SK-N-SH (cell line): ENCODE data around the gene WDR75. TPM values are rescaled to one million over a fixed set of nuclear protein-coding genes. Genes with fewer than 3 reads are reported as not detected.
A peak's percentile ranks its signal among the peaks of the same experiment; 100 is the strongest.

Experiments used
- CTCF ChIA-PET: fragments of 300-600, 350-600 bp; formaldehyde crosslinking; extraction: SDS; loops from one replicate; lab custom pipeline; 2021; lab: Yijun Ruan, JAX
- POLR2A ChIA-PET: fragments of 350-600 bp; sonication (Branson Sonifier 250); formaldehyde crosslinking; extraction: SDS; loops from one replicate; lab custom pipeline; 2020; ENCODE audit warnings: antibody characterized with exemption, inconsistent platforms; lab: Yijun Ruan, JAX
- DNase-seq: peaks from one replicate; pipeline ENCODE4 v3.0.0; 2012
- H2AFZ ChIP-seq: fragments of 200-600 bp; sonication (generic); 2 replicates; pipeline ENCODE4 v1.8.1; 2016; ENCODE audit warnings: antibody characterized with exemption, mild to moderate bottlenecking, low read depth
- H3F3A ChIP-seq: fragments of 200-600 bp; sonication (generic); replicated peaks from 2 replicates; pipeline ENCODE3; 2016; ENCODE audit warnings: antibody characterized with exemption, mild to moderate bottlenecking; ENCODE audit not compliant: insufficient read depth
- H3K27ac ChIP-seq, 2 experiments: fragments of 200-500 bp in 1 of 2; fragments of 200-600 bp in 1 of 2; sonication (Bioruptor generic) in 1 of 2; sonication (generic), shearing (Covaris generic) in 1 of 2; 2 replicates each; pipeline versions ENCODE4 v1.5.1 to v1.6.1; 2014 to 2016; ENCODE audit warnings: low read depth in 2 of 2, inconsistent platforms in 1 of 2, low read length in 1 of 2, mild to moderate bottlenecking in 1 of 2, mixed read lengths in 1 of 2
- H3K27me3 ChIP-seq: fragments of 200-600 bp; sonication (generic), shearing (Covaris generic); 2 replicates; pipeline ENCODE4 v1.6.1; 2016; ENCODE audit warnings: mixed run types; ENCODE audit not compliant: insufficient read depth
- H3K36me3 ChIP-seq, 2 experiments: fragments of 200-500 bp in 1 of 2; fragments of 200-600 bp in 1 of 2; sonication (Bioruptor generic) in 1 of 2; sonication (generic) in 1 of 2; replicated peaks in 1 of 2; 2 replicates each; pipeline versions ENCODE3 to v1.5.1; 2014 to 2016; ENCODE audit warnings: low read length in 1 of 2, mild to moderate bottlenecking in 1 of 2; ENCODE audit not compliant: insufficient read depth in 2 of 2, control insufficient read depth in 1 of 2
- H3K4me1 ChIP-seq, 2 experiments: fragments of 200-500 bp in 1 of 2; fragments of 200-600 bp in 1 of 2; sonication (Bioruptor generic) in 1 of 2; sonication (generic), shearing (Covaris generic) in 1 of 2; 2 replicates each; pipeline versions ENCODE4 v1.5.1 to v1.6.1; 2014 to 2016; ENCODE audit warnings: low read depth in 1 of 2, low read length in 1 of 2, mixed run types in 1 of 2; ENCODE audit not compliant: insufficient read depth in 2 of 2, control insufficient read depth in 1 of 2
- H3K4me2 ChIP-seq: fragments of 200-600 bp; sonication (generic), shearing (Covaris generic); 2 replicates; pipeline ENCODE4 v1.6.1; 2017; ENCODE audit warnings: mixed run types
- H3K4me3 ChIP-seq, 2 experiments: fragments of 200-500 bp in 1 of 2; fragments of 200-600 bp in 1 of 2; sonication (Bioruptor generic) in 1 of 2; sonication (generic), shearing (Covaris generic) in 1 of 2; 2 replicates each; pipeline versions ENCODE4 v1.5.1 to v1.8.1; 2014 to 2016; ENCODE audit warnings: low read depth in 2 of 2, inconsistent platforms in 1 of 2, low read length in 1 of 2, mild to moderate bottlenecking in 1 of 2, mixed read lengths in 1 of 2, moderate library complexity in 1 of 2
- H3K79me2 ChIP-seq: fragments of 200-600 bp; sonication (generic); 2 replicates; pipeline ENCODE4 v1.8.1; 2017; ENCODE audit warnings: mild to moderate bottlenecking; ENCODE audit not compliant: insufficient read depth
- H3K9ac ChIP-seq: fragments of 200-600 bp; sonication (generic); 2 replicates; pipeline ENCODE4 v1.6.1; 2017; ENCODE audit warnings: mixed run types
- H3K9me2 ChIP-seq: fragments of 200-600 bp; sonication (generic); 2 replicates; pipeline ENCODE4 v1.6.1; 2017; ENCODE audit warnings: mixed run types
- H3K9me3 ChIP-seq: fragments of 200-600 bp; sonication (generic); 2 replicates; pipeline ENCODE4 v1.6.1; 2017; ENCODE audit warnings: mixed run types, mild to moderate bottlenecking, moderate library complexity
- H4K20me1 ChIP-seq: fragments of 200-600 bp; sonication (generic); 2 replicates; pipeline ENCODE4 v1.6.1; 2017; ENCODE audit warnings: mild to moderate bottlenecking, mixed run types; ENCODE audit not compliant: insufficient read depth
- CHD2 ChIP-seq: fragments of 150-350 bp; IDR thresholded peaks from 2 replicates; pipeline ENCODE4 v1.6.1; 2018; ENCODE audit warnings: low read length; ENCODE audit not compliant: partially characterized antibody
- CTCF ChIP-seq: fragments of 200-600 bp; sonication (generic); IDR thresholded peaks from 2 replicates; pipeline ENCODE4 v1.6.1; 2017; ENCODE audit warnings: antibody characterized with exemption, mild to moderate bottlenecking, moderate library complexity
- ELF1 ChIP-seq: IDR thresholded peaks from 2 replicates; pipeline ENCODE4 v1.4.0; 2012
- EP300 ChIP-seq, 2 experiments: IDR thresholded peaks; 2 replicates each; pipeline versions ENCODE4 v1.4.0 to v1.6.1; 2012; ENCODE audit warnings: borderline replicate concordance in 1 of 2, low read depth in 1 of 2, low read length in 1 of 2
- FOSL2 ChIP-seq: IDR thresholded peaks from 2 replicates; pipeline ENCODE4 v1.4.0; 2012; ENCODE audit warnings: low read depth, mild to moderate bottlenecking, moderate library complexity, borderline replicate concordance
- FOXM1 ChIP-seq: IDR thresholded peaks from 2 replicates; pipeline ENCODE4 v1.4.0; 2012; ENCODE audit warnings: low read depth, mild to moderate bottlenecking
- GABPA ChIP-seq: IDR thresholded peaks from 2 replicates; pipeline ENCODE4 v1.4.0; 2012; ENCODE audit warnings: low read depth, mild to moderate bottlenecking
- GATA2 ChIP-seq: sonication (generic); formaldehyde crosslinking; IDR thresholded peaks from 2 replicates; pipeline ENCODE4 v1.5.0; 2020; ENCODE audit warnings: mild to moderate bottlenecking, missing genetic modification reagents
- JUND ChIP-seq: IDR thresholded peaks from 2 replicates; pipeline ENCODE4 v1.4.0; 2012
- MEF2A ChIP-seq: IDR thresholded peaks from 2 replicates; pipeline ENCODE4 v1.4.0; 2012; ENCODE audit warnings: low read depth, borderline replicate concordance
- NFIC ChIP-seq: IDR thresholded peaks from 2 replicates; pipeline ENCODE4 v1.4.0; 2012; ENCODE audit warnings: borderline replicate concordance
- NRF1 ChIP-seq: IDR thresholded peaks from 2 replicates; pipeline ENCODE4 v1.6.1; 2012; ENCODE audit warnings: low read depth, mild to moderate bottlenecking, low read length
- PBX3 ChIP-seq: IDR thresholded peaks from 2 replicates; pipeline ENCODE4; 2012
- POLR2AphosphoS5 ChIP-seq: IDR thresholded peaks from 2 replicates; pipeline ENCODE4 v1.6.1; 2012; ENCODE audit warnings: low read depth, low read length
- RAD21 ChIP-seq: IDR thresholded peaks from 2 replicates; pipeline ENCODE4 v1.6.1; 2012; ENCODE audit warnings: mild to moderate bottlenecking, low read length
- RCOR1 ChIP-seq: fragments of 150-350 bp; IDR thresholded peaks from 2 replicates; pipeline ENCODE4 v1.6.1; 2017; ENCODE audit warnings: antibody characterized with exemption, low read length
- SIN3A ChIP-seq: IDR thresholded peaks from 2 replicates; pipeline ENCODE4 v1.6.1; 2012; ENCODE audit warnings: low read depth, mild to moderate bottlenecking, low read length, moderate library complexity, borderline replicate concordance
- YY1 ChIP-seq: IDR thresholded peaks from 2 replicates; pipeline ENCODE4 v1.4.0; 2012; ENCODE audit warnings: low read depth, mild to moderate bottlenecking
- ZBTB33 ChIP-seq: IDR thresholded peaks from 2 replicates; pipeline ENCODE4 v1.4.0; 2012; ENCODE audit warnings: low read depth, borderline replicate concordance
- WGBS: methylation state at CpG from one replicate; pipeline ENCODE4 v1.1.6; 2017; ENCODE audit warnings: low lambda C conversion rate; 5-methylcytosine and 5-hydroxymethylcytosine counted together
- polyA plus RNA-seq, 3 experiments: library from polyadenylated mRNA; depleted of rRNA; stranded (reverse); fragments of >200 nt; gene quantifications; 2 replicates each; pipeline ENCODE4 v1.2.3, GENCODE V29; 2012

WDR75 gene
- polyA plus RNA-seq, 1 of the 3 experiments (the other 2 are of a cell fraction) = 25.6 TPM

GRCh38 chr2:189406586-189407233 lies 34.6 kb upstream of the WDR75 start:
- Histone ChIP-seq H3K4me2 (peak overlapping the region; percentile 77; the same call in 1 of the 2 replicates), H3K27ac (peak overlapping the region; percentile 99 to 100), H3F3A (peaks cover 70% of the 10 kb centered on the region), H3K4me3 (no peak overlapping the region), H3K9me3 (no peaks in the 10 kb centered on the region), H3K79me2 (no peaks in the 10 kb centered on the region), H3K9ac (peak overlapping the region; percentile 91), H3K9me2 (no peaks in the 10 kb centered on the region), H3K36me3 (no peaks in the 10 kb centered on the region), H3K4me1 (peaks cover 21 to 39% of the 10 kb centered on the region in 2 experiments; a peak in 3 of 4 replicates), H4K20me1 (no peaks in the 10 kb centered on the region), H2AFZ (peak overlapping the region; percentile 27; the same call in 1 of the 2 replicates), H3K27me3 (no peaks in the 10 kb centered on the region)
- 59% methylated on average over 1 of the region's 1 CpG for WGBS
- ChIA-PET CTCF (interaction anchor here (0.8 to 3.1 kb wide), 6 partner anchors 119 to 1907 kb away, joined by 3 to 12 read pairs (median 7); no protein-coding TSS in a partner anchor), POLR2A (no interaction called here)
- DNase-seq = no peak
- no peak for TF ChIP-seq ELF1
- TF ChIP-seq EP300 (IDR thresholded peaks at IDR 0.05; ENCODE audit: borderline replicate concordance in 1 of 2, low read depth in 1 of 2, low read length in 1 of 2) = no peak
- TF ChIP-seq JUND = no peak
- TF ChIP-seq NFIC = no peak
- TF ChIP-seq CHD2 = no peak
- no peak for TF ChIP-seq CTCF
- TF ChIP-seq MEF2A = no peak
- TF ChIP-seq POLR2AphosphoS5 = no peak
- TF ChIP-seq RAD21 = no peak
- TF ChIP-seq PBX3 = no peak
- no peak for TF ChIP-seq FOSL2
- no peak for TF ChIP-seq SIN3A
- no peak for TF ChIP-seq GATA2
- no peak for TF ChIP-seq YY1
- TF ChIP-seq GABPA = no peak
- TF ChIP-seq NRF1 = no peak
- no peak for TF ChIP-seq FOXM1
- TF ChIP-seq ZBTB33 = no peak
- no peak for TF ChIP-seq RCOR1
